Mononuclear cell (primary cell): ENCODE data around the gene ARRDC4. TPM values are rescaled to one million over a fixed set of nuclear protein-coding genes. Genes with fewer than 3 reads are reported as not detected.

Source experiments
- H3K27me3 ChIP-seq: 2 replicates; pipeline ENCODE4 v1.6.0; 2011; ENCODE audit warnings: low read length, control low read depth; ENCODE audit not compliant: insufficient read depth
- H3K4me1 ChIP-seq: 2 replicates; pipeline ENCODE4 v1.5.1; 2011; ENCODE audit warnings: mild to moderate bottlenecking, low read length, control low read depth; ENCODE audit not compliant: insufficient read depth
- H3K4me3 ChIP-seq: 2 replicates; pipeline ENCODE4 v1.5.1; 2011; ENCODE audit warnings: mild to moderate bottlenecking, low read length, moderate library complexity
- H3K9me3 ChIP-seq: 2 replicates; pipeline ENCODE4 v1.5.1; 2011; ENCODE audit warnings: low read depth, mild to moderate bottlenecking, control low read depth, low read length
- total RNA-seq: library from RNA; depleted of rRNA; stranded (reverse); fragments of >200 nt; gene quantifications from one replicate; pipeline ENCODE4 v1.2.3, GENCODE V29; 2012

ARRDC4 gene
- total RNA-seq, 1 donor = 22.6 TPM

- H3K4me3 ChIP-seq = no peak overlapping the region
- H3K4me1 ChIP-seq = peaks cover 6% of the 10 kb centered on the region
- H3K9me3 ChIP-seq = no peaks in the 10 kb centered on the region
- no peaks in the 10 kb centered on the region for H3K27me3 ChIP-seq
Observed at GRCh38 chr15:97955529-97955928, 5.0 kb upstream of the ARRDC4 start.

GRCh38 chr15:97959724-97960363 is 659 bp upstream of the ARRDC4 start:
- H3K9me3 ChIP-seq = no peaks in the 10 kb centered on the region
- peak overlapping the region; percentile 10 for H3K4me3 ChIP-seq
- H3K27me3 ChIP-seq = no peaks in the 10 kb centered on the region
- H3K4me1 ChIP-seq = peaks cover 26% of the 10 kb centered on the region

- peak overlapping the region; percentile 64 for H3K4me3 ChIP-seq
- no peaks in the 10 kb centered on the region for H3K9me3 ChIP-seq
- H3K4me1 ChIP-seq = peaks cover 33% of the 10 kb centered on the region
Observed at GRCh38 chr15:97961067-97961954, 808 bp downstream of the ARRDC4 start.

GRCh38 chr15:97962263-97962662 is 1.8 kb downstream of the ARRDC4 start:
- Histone ChIP-seq H3K4me3 (no peak overlapping the region), H3K4me1 (peaks cover 34% of the 10 kb centered on the region), H3K9me3 (no peaks in the 10 kb centered on the region)

More at GRCh38 chr15:97961067-97961954, 808 bp downstream of the ARRDC4 start:
- H3K27me3 ChIP-seq = no peaks in the 10 kb centered on the region

GRCh38 chr15:97963779-97964178 is 3.3 kb downstream of the ARRDC4 start:
- Histone ChIP-seq H3K4me1 (peaks cover 34% of the 10 kb centered on the region), H3K4me3 (no peak overlapping the region), H3K27me3 (no peaks in the 10 kb centered on the region)

More at GRCh38 chr15:97962263-97962662, 1.8 kb downstream of the ARRDC4 start:
- no peaks in the 10 kb centered on the region for H3K27me3 ChIP-seq

GRCh38 chr15:97966246-97966645 is 5.7 kb downstream of the ARRDC4 start:
- H3K27me3 ChIP-seq = no peaks in the 10 kb centered on the region
- H3K4me1 ChIP-seq = peaks cover 27% of the 10 kb centered on the region
- H3K4me3 ChIP-seq = no peak overlapping the region

More at GRCh38 chr15:97963779-97964178, 3.3 kb downstream of the ARRDC4 start:
- H3K9me3 ChIP-seq = no peaks in the 10 kb centered on the region

GRCh38 chr15:97966924-97967620 is 6.6 kb downstream of the ARRDC4 start:
- peaks cover 19% of the 10 kb centered on the region for H3K4me1 ChIP-seq
- H3K27me3 ChIP-seq = no peaks in the 10 kb centered on the region
- no peak overlapping the region for H3K4me3 ChIP-seq
- H3K9me3 ChIP-seq = no peaks in the 10 kb centered on the region

More at GRCh38 chr15:97966246-97966645, 5.7 kb downstream of the ARRDC4 start:
- H3K9me3 ChIP-seq = no peaks in the 10 kb centered on the region

- H3K27me3 ChIP-seq = no peaks in the 10 kb centered on the region
- H3K4me3 ChIP-seq = no peak overlapping the region
- peaks cover 16% of the 10 kb centered on the region for H3K4me1 ChIP-seq
- H3K9me3 ChIP-seq = no peaks in the 10 kb centered on the region
Observed at GRCh38 chr15:97967881-97968280, 7.4 kb downstream of the ARRDC4 start.

- Histone ChIP-seq H3K27me3 (no peaks in the 10 kb centered on the region), H3K9me3 (no peaks in the 10 kb centered on the region), H3K4me1 (peaks cover 11% of the 10 kb centered on the region), H3K4me3 (no peak overlapping the region)
Observed at GRCh38 chr15:97968380-97968779, 7.9 kb downstream of the ARRDC4 start.

- Histone ChIP-seq H3K4me3 (no peak overlapping the region), H3K4me1 (no peaks in the 10 kb centered on the region), H3K9me3 (no peaks in the 10 kb centered on the region), H3K27me3 (no peaks in the 10 kb centered on the region)
Observed at GRCh38 chr15:97972366-97972765, 11.9 kb downstream of the ARRDC4 start.

GRCh38 chr15:97976129-97976528 is 15.6 kb downstream of the ARRDC4 start:
- Histone ChIP-seq H3K27me3 (no peaks in the 10 kb centered on the region), H3K9me3 (no peaks in the 10 kb centered on the region), H3K4me1 (no peaks in the 10 kb centered on the region), H3K4me3 (no peak overlapping the region)

GRCh38 chr15:97976766-97977503 is 16.4 kb downstream of the ARRDC4 start:
- Histone ChIP-seq H3K4me1 (no peaks in the 10 kb centered on the region), H3K27me3 (no peaks in the 10 kb centered on the region), H3K9me3 (no peaks in the 10 kb centered on the region), H3K4me3 (no peak overlapping the region)

GRCh38 chr15:97977734-97978133 is 17.2 kb downstream of the ARRDC4 start:
- no peaks in the 10 kb centered on the region for H3K9me3 ChIP-seq
- no peak overlapping the region for H3K4me3 ChIP-seq

GRCh38 chr15:97978401-97979139 is 18.1 kb downstream of the ARRDC4 start:
- H3K4me1 ChIP-seq = no peaks in the 10 kb centered on the region
- no peaks in the 10 kb centered on the region for H3K27me3 ChIP-seq
- H3K9me3 ChIP-seq = no peaks in the 10 kb centered on the region
- H3K4me3 ChIP-seq = no peak overlapping the region

More at GRCh38 chr15:97977734-97978133, 17.2 kb downstream of the ARRDC4 start:
- Histone ChIP-seq H3K4me1 (no peaks in the 10 kb centered on the region), H3K27me3 (no peaks in the 10 kb centered on the region)
